ENCODE measurements around the gene PPP1R13L.

DNA sequence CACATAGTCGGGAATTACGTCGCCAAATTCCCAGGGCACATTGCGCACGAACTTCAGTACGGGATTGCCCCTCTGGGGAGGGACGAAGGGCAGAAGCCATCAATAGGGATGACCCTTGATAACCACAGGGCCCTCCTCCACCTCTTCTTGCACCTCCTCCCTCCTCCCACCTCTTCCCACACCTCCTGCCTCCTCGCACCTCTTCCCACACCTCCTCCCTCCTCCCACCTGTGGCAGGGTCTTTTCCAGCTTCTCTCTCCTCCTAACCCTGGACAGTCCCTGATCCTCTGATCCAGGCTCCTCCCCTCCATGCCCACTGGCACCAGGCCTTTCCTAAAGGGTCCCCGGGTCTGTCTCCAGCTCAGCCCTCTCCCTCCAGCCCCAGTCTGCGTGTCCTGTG is 15.5 kb upstream of the PPP1R13L start:
- no peak for TF ChIP-seq CTCF (IDR thresholded peaks at IDR 0.05; ENCODE audit: low read depth, low read length, poor library complexity, severe bottlenecking)
- no peak for TF ChIP-seq EZH2phosphoT487 (IDR thresholded peaks at IDR 0.05; ENCODE audit: borderline replicate concordance, low read length)
